IMR-90 (cell line): ENCODE results near the gene FAM149A. TPM values are rescaled to one million over a fixed set of nuclear protein-coding genes. Genes with fewer than 3 reads are reported as not detected.

Source experiments
- ATAC-seq: fragments of 200-7000 bp; cut with Tn5 transposase; 2 replicates; pipeline ENCODE4 v1.9.1; 2020; ENCODE audit warnings: low read depth, mild to moderate bottlenecking, moderate library complexity
- BruUV-seq: library from RNA; stranded (reverse); fragments of 400-500 nt; replicated peaks from 2 replicates; lab custom pipeline; 2021; lab: Mats Ljungman, UMichigan
- CTCF ChIA-PET: fragments of 300-600 bp; formaldehyde crosslinking; extraction: SDS; loops from one replicate; lab custom pipeline; 2021; ENCODE audit warnings: antibody characterized with exemption; lab: Yijun Ruan, JAX
- POLR2A ChIA-PET: fragments of 300-600 bp; sonication (Branson Sonifier 250); formaldehyde crosslinking; loops from one replicate; lab custom pipeline; 2022; ENCODE audit warnings: antibody characterized with exemption; ENCODE audit not compliant: unreplicated experiment; lab: Charles Lee
- DNase-seq: peaks from one replicate; pipeline ENCODE4 v3.0.0; 2013
- H2AFZ ChIP-seq: replicated peaks from 2 replicates; pipeline ENCODE3; 2013; ENCODE audit warnings: low read length, mild to moderate bottlenecking; ENCODE audit not compliant: poor library complexity
- H2AK5ac ChIP-seq: 2 replicates; pipeline ENCODE4 v1.6.1; 2013; ENCODE audit warnings: low read depth, low read length, inconsistent platforms
- H2AK9ac ChIP-seq: replicated peaks from 2 replicates; pipeline ENCODE3; 2013; ENCODE audit warnings: mild to moderate bottlenecking, low read depth, low read length, moderate library complexity; ENCODE audit not compliant: poor library complexity
- H2BK120ac ChIP-seq: 2 replicates; pipeline ENCODE4 v1.6.1; 2013; ENCODE audit warnings: low read depth, low read length, inconsistent platforms
- H2BK15ac ChIP-seq: 3 replicates; pipeline ENCODE4 v1.6.1; 2013; ENCODE audit warnings: low read depth, low read length, inconsistent platforms
- H2BK20ac ChIP-seq: 2 replicates; pipeline ENCODE4 v1.6.1; 2013; ENCODE audit warnings: low read depth, mild to moderate bottlenecking, inconsistent platforms, low read length, moderate library complexity
- H2BK5ac ChIP-seq: 2 replicates; pipeline ENCODE4 v1.6.1; 2013; ENCODE audit warnings: mild to moderate bottlenecking, low read depth, low read length, inconsistent platforms; ENCODE audit not compliant: poor library complexity, severe bottlenecking
- H3K14ac ChIP-seq: replicated peaks from 2 replicates; pipeline ENCODE4 v1.6.1; 2013; ENCODE audit warnings: low read depth, low read length, inconsistent platforms
- H3K18ac ChIP-seq: 2 replicates; pipeline ENCODE4 v1.6.1; 2013; ENCODE audit warnings: low read depth, low read length, control low read depth
- H3K23ac ChIP-seq: 2 replicates; pipeline ENCODE4 v1.6.1; 2013; ENCODE audit warnings: low read depth, low read length, inconsistent platforms
- H3K27ac ChIP-seq: 2 replicates; pipeline ENCODE4 v1.5.1; 2013; ENCODE audit warnings: mild to moderate bottlenecking, control low read depth, low read length; ENCODE audit not compliant: insufficient read depth
- H3K27me3 ChIP-seq: 2 replicates; pipeline ENCODE4 v1.6.1; 2013; ENCODE audit warnings: low read length; ENCODE audit not compliant: control insufficient read depth, insufficient read depth
- H3K36me3 ChIP-seq: 2 replicates; pipeline ENCODE4 v1.6.1; 2013; ENCODE audit warnings: low read length, mixed read lengths; ENCODE audit not compliant: control insufficient read depth, insufficient read depth
- H3K4ac ChIP-seq: 2 replicates; pipeline ENCODE4 v1.6.1; 2013; ENCODE audit warnings: low read depth, low read length, inconsistent platforms
- H3K4me1 ChIP-seq: 2 replicates; pipeline ENCODE4 v1.6.1; 2013; ENCODE audit warnings: low read length, mixed read lengths; ENCODE audit not compliant: control insufficient read depth, insufficient read depth
- H3K4me2 ChIP-seq: 2 replicates; pipeline ENCODE4 v1.6.1; 2013; ENCODE audit warnings: low read depth, mild to moderate bottlenecking, control low read depth, low read length, moderate library complexity
- H3K4me3 ChIP-seq: 2 replicates; pipeline ENCODE4 v1.5.1; 2013; ENCODE audit warnings: low read depth, mild to moderate bottlenecking, control low read depth, low read length, moderate library complexity; ENCODE audit not compliant: insufficient read depth
- H3K56ac ChIP-seq: 2 replicates; pipeline ENCODE4 v1.6.1; 2013; ENCODE audit warnings: low read length, inconsistent platforms; ENCODE audit not compliant: insufficient read depth; ENCODE audit errors: extremely low read depth
- H3K79me1 ChIP-seq, 2 experiments: 2 replicates each; pipeline ENCODE4 v1.6.1; 2013; ENCODE audit warnings: low read length in 2 of 2, inconsistent platforms in 1 of 2, low read depth in 1 of 2
- H3K9ac ChIP-seq: 2 replicates; pipeline ENCODE4 v1.6.1; 2013; ENCODE audit warnings: low read depth, low read length, control low read depth
- H3K9me1 ChIP-seq: 2 replicates; pipeline ENCODE4 v1.6.1; 2013; ENCODE audit warnings: low read length, inconsistent platforms; ENCODE audit not compliant: insufficient read depth
- H3K9me3 ChIP-seq: 2 replicates; pipeline ENCODE4 v1.6.1; 2013; ENCODE audit warnings: low read length; ENCODE audit not compliant: control insufficient read depth, insufficient read depth
- H4K20me1 ChIP-seq: 2 replicates; pipeline ENCODE4 v1.6.1; 2013; ENCODE audit warnings: low read length, inconsistent platforms; ENCODE audit not compliant: insufficient read depth
- H4K5ac ChIP-seq: 2 replicates; pipeline ENCODE4 v1.6.1; 2013; ENCODE audit warnings: mild to moderate bottlenecking, low read depth, low read length, control low read depth
- H4K8ac ChIP-seq, 2 experiments: 2 replicates each; pipeline ENCODE4 v1.6.1; 2013; ENCODE audit warnings: low read depth in 2 of 2, low read length in 2 of 2, control low read depth in 1 of 2, inconsistent platforms in 1 of 2
- H4K91ac ChIP-seq: 2 replicates; pipeline ENCODE4 v1.6.1; 2013; ENCODE audit warnings: low read depth, low read length, inconsistent platforms; ENCODE audit not compliant: insufficient read depth
- BHLHE40 ChIP-seq: fragments of 150-350 bp; IDR thresholded peaks from 2 replicates; pipeline ENCODE4 v1.6.1; 2016; ENCODE audit warnings: mild to moderate bottlenecking, low read depth, low read length
- CEBPB ChIP-seq: IDR thresholded peaks from 2 replicates; pipeline ENCODE4 v1.6.1; 2012; ENCODE audit warnings: low read depth, low read length, improper control_type of control experiment
- FOS ChIP-seq: fragments of 150-350 bp; IDR thresholded peaks from 2 replicates; pipeline ENCODE4 v1.6.1; 2016; ENCODE audit warnings: low read depth, low read length
- MAZ ChIP-seq: IDR thresholded peaks from 2 replicates; pipeline ENCODE4 v1.6.1; 2012; ENCODE audit warnings: low read depth, mild to moderate bottlenecking, low read length, improper control_type of control experiment, moderate library complexity, borderline replicate concordance
- POLR2A ChIP-seq: IDR thresholded peaks from 2 replicates; pipeline ENCODE4 v1.6.1; 2012; ENCODE audit warnings: mild to moderate bottlenecking, low read depth, low read length
- RCOR1 ChIP-seq: IDR thresholded peaks from 2 replicates; pipeline ENCODE4 v1.6.1; 2012; ENCODE audit warnings: mild to moderate bottlenecking, low read length, improper control_type of control experiment; ENCODE audit not compliant: insufficient replicate concordance
- RFX5 ChIP-seq: IDR thresholded peaks from 2 replicates; pipeline ENCODE4 v1.8.0; 2012; ENCODE audit warnings: low read depth, mild to moderate bottlenecking, low read length, moderate library complexity
- SMC3 ChIP-seq: fragments of 150-350 bp; IDR thresholded peaks from 2 replicates; pipeline ENCODE4 v1.6.1; 2016; ENCODE audit warnings: low read depth, mild to moderate bottlenecking, antibody characterized with exemption, low read length, moderate library complexity
- WGBS, 2 experiments: methylation state at CpG; one replicate each; pipeline versions ENCODE4 v1.1.5 to v1.1.7; 2013; ENCODE audit warnings: missing lambda C conversion rate in 2 of 2; ENCODE audit not compliant: insufficient read length in 1 of 2; ENCODE audit errors: extremely low coverage in 2 of 2; 5-methylcytosine and 5-hydroxymethylcytosine counted together
- dilution Hi-C: fragments of 300-500 bp; cut with HindIII; formaldehyde crosslinking; loops from one replicate; pipeline ENCODE4 v1.14.3; 2018; ENCODE audit warnings: low sequenced_read_pairs; ENCODE audit not compliant: unreplicated experiment
- in situ Hi-C: fragments of 300-500 bp; cut with MboI; formaldehyde crosslinking; loops from 3 replicates; pipeline ENCODE4 v1.14.3; 2019; ENCODE audit warnings: low sequenced_read_pairs, inconsistent platforms, mixed read lengths
- intact Hi-C: fragments of 100-400 bp; cut with micrococcal nuclease; formaldehyde crosslinking; loops from 2 replicates; pipeline ENCODE4 v1.10.0; 2022
- polyA plus RNA-seq, 3 experiments: library from polyadenylated mRNA; depleted of rRNA; stranded (reverse); fragments of >200 nt; gene quantifications; 2 replicates each; pipeline ENCODE4 v1.2.3, GENCODE V29; 2012; ENCODE audit warnings: low replicate concordance in 1 of 3
- total RNA-seq: library from RNA; depleted of rRNA; stranded (reverse); fragments of >200 nt; gene quantifications from 2 replicates; pipeline ENCODE4 v1.2.3, GENCODE V29; 2012

FAM149A gene
- total and polyA plus RNA-seq, 2 of the 4 experiments (the other 2 are of a cell fraction), result 0.54 to 0.70 TPM

GRCh38 chr4:186148336-186148975 lies 44.0 kb downstream of the FAM149A start:
- Histone ChIP-seq H3K23ac (no peak overlapping the region), H4K5ac (no peak overlapping the region), H2BK5ac (no peak overlapping the region), H2BK20ac (no peak overlapping the region), H3K36me3 (no peaks in the 10 kb centered on the region), H3K4me2 (no peak overlapping the region), H3K4ac (no peak overlapping the region), H3K27ac (no peak overlapping the region), H3K18ac (no peak overlapping the region), H3K9me3 (no peaks in the 10 kb centered on the region), H2AK5ac (no peak overlapping the region), H3K56ac (no peak overlapping the region), H2AFZ (no peak overlapping the region), H2AK9ac (no peak overlapping the region), H3K27me3 (0 out of 2 replicates have a peak, but pooled peaks cover 3% of the 10 kb centered on the region), H3K4me3 (no peak overlapping the region), H4K8ac (no peak overlapping the region), H4K20me1 (no peaks in the 10 kb centered on the region), H2BK120ac (no peak overlapping the region), H3K9me1 (no peaks in the 10 kb centered on the region), H2BK15ac (no peak overlapping the region), H4K91ac (no peak overlapping the region), H3K79me1 (no peaks in the 10 kb centered on the region), H3K4me1 (peaks cover 2% of the 10 kb centered on the region; the same call in 1 of the 2 replicates), H3K14ac (no peak overlapping the region), H3K9ac (no peak overlapping the region)
- ATAC-seq (no peak), DNase-seq (no peak)
- in situ Hi-C loops, result no loop called here
- intact Hi-C loops, result no loop called here
- no CpG with 5 or more reads among the region's 1 CpG for WGBS, 2 experiments
- TF ChIP-seq BHLHE40, result no peak
- no peak for TF ChIP-seq MAZ
- TF ChIP-seq POLR2A, result no peak
- TF ChIP-seq CEBPB, result no peak
- TF ChIP-seq RFX5, result no peak
- TF ChIP-seq FOS, result no peak
- TF ChIP-seq RCOR1, result no peak
- no peak for TF ChIP-seq SMC3
- no TSS peak for BruUV-seq
- POLR2A ChIA-PET, result no interaction called here
- dilution Hi-C loops, result no loop called here
- CTCF ChIA-PET, result no interaction called here
